A549 (cell line): Measurements from ENCODE around the gene PPP1R12B. TPM values are rescaled to one million over a fixed set of nuclear protein-coding genes. Genes with fewer than 3 reads are reported as not detected.

ENCODE experiments used
- ATAC-seq, 2 experiments: fragments of 200-7000 bp in 1 of 2; fragments of >200 bp in 1 of 2; cut with Nextera tagmentation in 1 of 2; cut with Tn5 transposase in 1 of 2; 3 replicates each; pipeline versions ENCODE4 v1.8.0 to v1.9.1; 2018 to 2020; ENCODE audit warnings: mild to moderate bottlenecking in 1 of 2, moderate library complexity in 1 of 2
- CTCF ChIA-PET: fragments of 300-600 bp; sonication (Branson Sonifier 250); formaldehyde crosslinking; extraction: SDS; loops from one replicate; lab custom pipeline; 2021; ENCODE audit warnings: antibody characterized with exemption, inconsistent platforms; lab: Yijun Ruan, JAX
- POLR2A ChIA-PET: fragments of 350-600 bp; formaldehyde crosslinking; extraction: SDS; loops from one replicate; lab custom pipeline; 2021; ENCODE audit warnings: antibody characterized with exemption, inconsistent platforms; lab: Yijun Ruan, JAX
- DNase-seq, 2 experiments: peaks; one replicate each; pipeline versions ENCODE4 v3.0.0 to v3.0.0-alpha.2; 2011 to 2016; ENCODE audit warnings: low read depth in 1 of 2, low spot score in 1 of 2
- FAIRE-seq: peaks from 2 replicates; lab custom pipeline; 2011; peaks lifted over from hg19 to GRCh38; lab: Jason Lieb, UNC
- H3K27ac ChIP-seq, 2 experiments: fragments of >200 bp; sonication (Bioruptor Twin); formaldehyde crosslinking; 3 replicates each; pipeline ENCODE4 v1.5.1; 2016 to 2017
- H3K4me1 ChIP-seq: fragments of >200 bp; sonication (Bioruptor Twin); formaldehyde crosslinking; 3 replicates; pipeline ENCODE4 v1.6.1; 2016
- H3K4me2 ChIP-seq: fragments of >200 bp; sonication (Bioruptor Twin); formaldehyde crosslinking; 3 replicates; pipeline ENCODE4 v1.6.1; 2016
- H3K4me3 ChIP-seq: fragments of >200 bp; sonication (Bioruptor Twin); formaldehyde crosslinking; 3 replicates; pipeline ENCODE4 v1.5.1; 2016
- H3K9me3 ChIP-seq: fragments of >200 bp; sonication (Bioruptor Twin); formaldehyde crosslinking; 3 replicates; pipeline ENCODE4 v1.6.1; 2016
- BHLHE40 ChIP-seq: IDR thresholded peaks from 2 replicates; pipeline ENCODE4 v1.6.1; 2012; ENCODE audit warnings: low read depth, low read length, inconsistent platforms
- CBX8 ChIP-seq: fragments of 200-600 bp; sonication (generic); IDR thresholded peaks from 2 replicates; pipeline ENCODE4 v1.6.1; 2016
- CHD2 ChIP-seq: fragments of 150-350 bp; IDR thresholded peaks from 2 replicates; pipeline ENCODE4 v1.6.1; 2014; ENCODE audit warnings: low read length; ENCODE audit not compliant: partially characterized antibody
- E2F6 ChIP-seq: IDR thresholded peaks from 2 replicates; pipeline ENCODE4 v1.6.1; 2012; ENCODE audit warnings: low read depth, borderline replicate concordance
- EHF ChIP-seq: fragments of 250-450 bp; sonication (Bioruptor Pico); IDR thresholded peaks from 2 replicates; pipeline ENCODE4 v1.5.0; 2020; ENCODE audit warnings: mild to moderate bottlenecking
- FOSB ChIP-seq: fragments of 250-450 bp; sonication (Bioruptor Pico); IDR thresholded peaks from 2 replicates; pipeline ENCODE4 v1.5.0; 2020; ENCODE audit warnings: mild to moderate bottlenecking, moderate library complexity
- FOSL2 ChIP-seq, 2 experiments: fragments of 450-650 bp in 1 of 2; fragments of >200 bp in 1 of 2; sonication (Bioruptor Twin) in 1 of 2; formaldehyde crosslinking; IDR thresholded peaks; 2 replicates each; pipeline versions ENCODE4 v1.5.0 to v1.6.1; 2016 to 2020; ENCODE audit warnings: mild to moderate bottlenecking in 1 of 2, moderate library complexity in 1 of 2
- GATA3 ChIP-seq: IDR thresholded peaks from 2 replicates; pipeline ENCODE4 v1.6.1; 2012; ENCODE audit warnings: borderline replicate concordance
- HES2 ChIP-seq: fragments of >200 bp; sonication (Bioruptor Twin); formaldehyde crosslinking; IDR thresholded peaks from 2 replicates; pipeline ENCODE4 v1.6.1; 2016
- HEYL ChIP-seq: fragments of 250-450 bp; sonication (Bioruptor Pico); IDR thresholded peaks from 2 replicates; pipeline ENCODE4 v1.8.0; 2021; ENCODE audit warnings: mild to moderate bottlenecking, moderate library complexity
- HMGXB4 ChIP-seq: fragments of 250-450 bp; sonication (Bioruptor Pico); IDR thresholded peaks from 2 replicates; pipeline ENCODE4 v1.5.0; 2021; ENCODE audit warnings: mild to moderate bottlenecking, moderate library complexity, borderline replicate concordance
- HOXB5 ChIP-seq: fragments of 250-450 bp; sonication (Bioruptor Pico); IDR thresholded peaks from 2 replicates; pipeline ENCODE4 v1.5.0; 2020; ENCODE audit warnings: mild to moderate bottlenecking, moderate library complexity
- JUNB ChIP-seq: fragments of >200 bp; sonication (Bioruptor Twin); formaldehyde crosslinking; IDR thresholded peaks from 2 replicates; pipeline ENCODE4 v1.6.1; 2016
- KDM1A ChIP-seq: fragments of 200-600 bp; sonication (generic); IDR thresholded peaks from 2 replicates; pipeline ENCODE4 v1.6.1; 2016; ENCODE audit warnings: low read depth, mild to moderate bottlenecking
- NR3C1 ChIP-seq: fragments of >200 bp; sonication (Bioruptor Twin); formaldehyde crosslinking; IDR thresholded peaks from 3 replicates; pipeline ENCODE4 v1.6.1; 2017
- RAD21 ChIP-seq, 2 experiments: fragments of >200 bp in 1 of 2; sonication (Bioruptor Twin) in 1 of 2; formaldehyde crosslinking in 1 of 2; IDR thresholded peaks in 1 of 2; conservative IDR thresholded peaks in 1 of 2; 2 replicates in 1 of 2; 3 replicates in 1 of 2; pipeline ENCODE4 v1.6.1; 2012 to 2018; ENCODE audit warnings: inconsistent platforms in 1 of 2
- RARB ChIP-seq: fragments of 250-450 bp; sonication (Bioruptor Pico); IDR thresholded peaks from 2 replicates; pipeline ENCODE4 v1.8.0; 2021; ENCODE audit warnings: mild to moderate bottlenecking, moderate library complexity
- REST ChIP-seq: fragments of 200-600 bp; sonication (generic); IDR thresholded peaks from 2 replicates; pipeline ENCODE4 v1.6.1; 2016; ENCODE audit warnings: antibody characterized with exemption, mild to moderate bottlenecking, moderate library complexity
- RFX5 ChIP-seq: fragments of 450-650 bp; IDR thresholded peaks from 2 replicates; pipeline ENCODE4 v1.7.1; 2014; ENCODE audit warnings: antibody characterized with exemption, mild to moderate bottlenecking, moderate library complexity
- TFCP2L1 ChIP-seq: fragments of 250-450 bp; sonication (Bioruptor Pico); IDR thresholded peaks from 2 replicates; pipeline ENCODE4 v1.5.0; 2021; ENCODE audit warnings: mild to moderate bottlenecking
- ZNF302 ChIP-seq: fragments of 250-450 bp; sonication (Bioruptor Pico); IDR thresholded peaks from 2 replicates; pipeline ENCODE4 v1.9.0; 2021; ENCODE audit warnings: inconsistent platforms, mild to moderate bottlenecking, moderate library complexity
- ZSCAN20 ChIP-seq: fragments of 250-450 bp; sonication (Bioruptor Pico); IDR thresholded peaks from 2 replicates; pipeline ENCODE4 v1.8.0; 2022; ENCODE audit warnings: mild to moderate bottlenecking, moderate library complexity
- WGBS: methylation state at CpG from one replicate; pipeline ENCODE4 v1.1.6; 2017; ENCODE audit errors: missing lambda C conversion rate; 5-methylcytosine and 5-hydroxymethylcytosine counted together
- polyA plus RNA-seq, 4 experiments: library from polyadenylated mRNA; depleted of rRNA in 3 of 4; stranded (reverse); fragments of >200 nt; fragmentation: RNase III in 1 of 4; extraction: RNeasy Plus Mini Kit Qiagen cat#74134 plus additional on column Dnase treatment in 1 of 4; gene quantifications; 2 replicates in 3 of 4; 3 replicates in 1 of 4; pipeline ENCODE4 v1.2.3, GENCODE V29; 2011 to 2017

The PPP1R12B gene
- polyA plus RNA-seq, 2 of the 4 experiments (the other 2 are of a cell fraction): 3.3 to 12.1 TPM

GRCh38 chr1:202362212-202362611 lies 13.7 kb downstream of the PPP1R12B start:
- POLR2A ChIA-PET: no interaction called here

GRCh38 chr1:202365092-202365815 lies 16.8 kb downstream of the PPP1R12B start:
- Histone ChIP-seq H3K4me2 (no peak overlapping the region), H3K9me3 (no peaks in the 10 kb centered on the region), H3K4me3 (no peak overlapping the region), H3K27ac (0 out of 6 replicates have a peak overlapping the region, but pooled peaks of 1 of the 2 experiments have one; percentile 15), H3K4me1 (peaks cover 8% of the 10 kb centered on the region; the same call in 2 of the 3 replicates)
- POLR2A ChIA-PET: no interaction called here
- CTCF ChIA-PET: interaction anchor here (0.6 to 1.3 kb wide), 4 partner anchors 17 to 176 kb away, joined by 3 to 4 read pairs (median 4); partner anchors contain the start of gene PPP1R12B
- no peak for ATAC-seq
- FAIRE-seq: no peak
- TF ChIP-seq JUNB: no peak
- TF ChIP-seq CHD2: no peak
- no peak for TF ChIP-seq FOSL2 (IDR thresholded peaks at IDR 0.05)
- TF ChIP-seq FOSL2 (CRISPR knock-in tag; IDR thresholded peaks at IDR 0.05): no peak
- TF ChIP-seq TFCP2L1: no peak
- TF ChIP-seq BHLHE40: no peak
- TF ChIP-seq HOXB5 (CRISPR knock-in tag): no peak
- no peak for TF ChIP-seq KDM1A
- TF ChIP-seq REST: no peak
- no peak for TF ChIP-seq RAD21 (conservative IDR thresholded peaks at IDR 0.05 in 1 of 2, IDR thresholded peaks at IDR 0.05 in 1 of 2)
- TF ChIP-seq RARB (CRISPR knock-in tag): no peak
- no peak for DNase-seq
- 79% methylated on average over 4 of the region's 4 CpGs for WGBS

More at GRCh38 chr1:202362212-202362611, 13.7 kb downstream of the PPP1R12B start:
- peaks cover 8% of the 10 kb centered on the region; the same call in 2 of the 3 replicates for H3K4me1 ChIP-seq
- CTCF ChIA-PET: no interaction called here
- H3K9me3 ChIP-seq: no peaks in the 10 kb centered on the region
- no peak overlapping the region for H3K4me3 ChIP-seq
- FAIRE-seq (no peak), DNase-seq (no peak), ATAC-seq (no peak)
- H3K4me2 ChIP-seq: no peak overlapping the region
- 96% methylated on average over 2 of the region's 2 CpGs for whole genome bisulfite sequencing
- no peak for TF ChIP-seq HEYL
- TF ChIP-seq ZNF302 (CRISPR knock-in tag): no peak
- no peak for TF ChIP-seq RFX5
- no peak for TF ChIP-seq HMGXB4 (CRISPR knock-in tag)
- TF ChIP-seq CBX8: no peak
- TF ChIP-seq E2F6: no peak
- no peak for TF ChIP-seq NR3C1
- TF ChIP-seq FOSB: no peak
- no peak for TF ChIP-seq ZSCAN20 (CRISPR knock-in tag)
- TF ChIP-seq EHF (CRISPR knock-in tag): no peak
- TF ChIP-seq CHD2: no peak
- TF ChIP-seq GATA3: no peak
- TF ChIP-seq HES2: no peak
- no peak overlapping the region for H3K27ac ChIP-seq
